ENCODE data around the gene TP73.
"Not testable (repeated sequence)": the region's sequence is repeated elsewhere in the genome, so short reads cannot be mapped to it uniquely, and the experiment has no call there.

Gene TP73

GRCh38 chr1:3618881-3619671 is 33.2 kb upstream of the TP73 start:
- peak; percentile 86 for DNase-seq (ENCODE audit: low spot score)

GRCh38 chr1:3620708-3621107 is 31.6 kb upstream of the TP73 start:
- DNase-seq (ENCODE audit: low spot score): no peak

- peak; percentile 76 for DNase-seq (ENCODE audit: low spot score)
Measured at GRCh38 chr1:3621151-3621671, 31.1 kb upstream of the TP73 start.

DNA sequence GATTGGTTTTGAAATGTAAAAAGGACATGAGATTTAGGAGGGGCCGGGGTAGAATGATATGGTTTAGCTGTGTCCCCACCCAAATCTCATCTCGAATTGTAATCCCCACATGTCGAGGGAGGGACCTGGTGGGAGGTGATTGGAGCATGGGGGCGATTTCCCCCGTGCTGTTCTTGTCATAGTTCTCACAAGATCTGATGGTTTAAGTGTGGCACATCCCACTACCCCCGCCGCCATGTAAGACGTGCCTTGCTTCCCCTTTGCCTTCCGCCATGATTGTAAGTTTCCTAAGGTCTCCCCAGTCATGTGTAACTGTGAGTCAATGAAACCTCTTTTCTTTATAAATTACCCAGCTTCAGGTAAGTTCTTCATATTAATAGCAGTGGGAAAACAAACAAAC is 30.2 kb upstream of the TP73 start:
- DNase-seq (ENCODE audit: low spot score): not testable (repeated sequence)

DNA sequence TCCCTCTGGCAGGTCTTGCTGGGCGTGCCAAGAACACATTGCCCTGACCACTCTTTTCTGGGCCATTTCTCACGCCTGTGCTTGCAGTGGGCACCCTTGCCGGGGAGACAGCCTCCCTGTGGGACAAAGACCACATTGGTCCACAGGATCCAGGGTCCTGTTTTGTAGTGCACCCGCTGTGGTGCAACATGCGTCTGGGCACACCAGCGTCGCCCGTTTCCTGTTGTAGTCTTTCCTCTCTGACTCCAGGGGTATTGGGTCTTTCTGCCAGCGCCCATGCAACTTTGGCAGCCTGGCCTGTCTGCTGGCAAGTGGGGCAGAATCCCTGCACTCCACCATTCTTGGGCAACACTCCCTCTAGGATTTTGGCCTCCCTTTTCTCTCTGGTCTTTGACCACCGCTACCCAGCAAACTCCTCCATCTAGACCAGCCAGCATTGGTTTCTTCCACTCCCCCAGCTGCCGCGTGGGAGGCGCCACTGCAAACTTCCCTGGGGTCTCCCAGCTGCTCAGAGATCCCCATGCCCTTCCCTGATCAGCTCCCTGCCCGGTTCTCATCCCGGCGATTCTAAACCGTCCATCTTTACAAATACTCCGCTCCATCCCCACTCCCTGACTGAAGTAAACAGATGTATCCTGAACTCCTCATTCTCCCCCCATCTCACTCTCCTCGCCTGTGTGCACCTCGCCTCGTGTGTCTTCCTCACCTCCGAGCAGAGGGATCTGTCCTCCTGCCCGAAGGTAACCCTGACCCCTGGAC is 28.7 kb upstream of the TP73 start:
- no peak for DNase-seq (ENCODE audit: low spot score)

GRCh38 chr1:3624200-3625136 is 27.8 kb upstream of the TP73 start, which contains the start of gene TPRG1L:
Gene TPRG1L (plus strand): TSS chr1:3625015. CDS start chr1:3625073, 58 bp downstream.
- DNase-seq (ENCODE audit: low spot score): peak; percentile 98

GRCh38 chr1:3625151-3625907 is 27.0 kb upstream of the TP73 start:
- DNase-seq (ENCODE audit: low spot score): peak; percentile 31

GRCh38 chr1:3626025-3626424 is 26.3 kb upstream of the TP73 start:
- DNase-seq (ENCODE audit: low spot score): no peak

DNA sequence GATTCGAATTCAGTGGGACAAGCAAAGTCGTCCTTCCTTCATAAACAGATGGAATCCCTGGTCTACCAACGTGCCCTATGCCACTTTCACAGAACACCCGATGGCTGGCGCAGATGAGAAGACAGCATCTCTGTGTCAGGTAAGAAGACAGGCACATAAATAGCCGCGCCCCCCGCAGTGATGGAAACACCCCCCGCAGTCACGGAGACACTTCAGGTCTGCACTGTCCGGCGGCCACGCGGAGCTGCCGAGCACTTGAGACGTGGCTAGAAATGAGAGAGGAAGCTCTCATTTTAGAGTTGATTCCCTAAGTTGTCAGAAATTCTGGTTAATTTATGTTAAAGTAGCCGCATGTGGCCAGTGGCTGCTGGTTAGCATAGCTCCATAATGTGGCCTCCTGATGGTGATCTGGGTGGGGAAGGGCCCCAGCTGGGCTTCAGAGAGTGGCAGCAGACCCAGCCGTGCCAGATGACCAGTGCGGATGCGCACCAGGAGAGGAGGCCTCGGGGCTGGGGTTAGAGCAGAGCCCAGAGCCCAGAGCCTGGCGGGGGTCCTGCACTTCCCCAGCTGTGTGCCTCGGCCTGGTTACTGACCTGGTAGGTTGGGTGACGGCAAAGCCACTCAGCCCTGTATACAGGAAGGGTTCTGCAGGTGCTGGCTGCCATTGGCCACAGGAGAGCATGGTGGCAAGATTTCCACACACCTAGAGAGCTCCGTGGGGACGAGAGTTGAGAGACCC is 24.6 kb upstream of the TP73 start:
- DNase-seq (ENCODE audit: low spot score): no peak

GRCh38 chr1:3628445-3628844 is 23.9 kb upstream of the TP73 start:
- no peak for DNase-seq (ENCODE audit: low spot score)

GRCh38 chr1:3629561-3630160 is 22.7 kb upstream of the TP73 start:
- DNase-seq (ENCODE audit: low spot score): no peak

DNA sequence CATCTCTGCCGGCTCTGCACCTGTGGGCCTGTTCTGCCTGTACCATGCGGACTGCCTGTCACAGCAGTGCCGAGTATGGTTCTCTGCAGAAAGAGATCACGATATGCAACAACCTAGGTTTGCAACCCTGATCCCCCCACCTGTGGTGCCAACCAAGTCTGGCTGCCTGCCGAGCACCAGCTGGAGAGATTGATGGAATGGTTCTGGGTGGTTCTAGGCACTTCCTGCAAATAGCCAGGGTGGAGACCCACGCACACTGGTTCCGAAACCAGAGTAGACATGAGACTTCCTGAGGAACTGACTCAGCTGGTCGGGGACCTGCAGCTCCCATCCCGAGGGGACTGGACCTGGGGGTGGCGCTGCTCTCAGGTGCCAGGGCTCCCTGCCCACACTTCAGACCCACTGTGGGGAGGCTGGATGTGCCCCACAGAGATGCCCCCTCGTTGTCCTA is 22.1 kb upstream of the TP73 start:
- no peak for DNase-seq (ENCODE audit: low spot score)

GRCh38 chr1:3630914-3631313 is 21.4 kb upstream of the TP73 start:
- DNase-seq (ENCODE audit: low spot score): no peak

GRCh38 chr1:3631320-3632260 is 20.7 kb upstream of the TP73 start:
- DNase-seq (ENCODE audit: low spot score): no peak

- no peak for DNase-seq (ENCODE audit: low spot score)
Measured at GRCh38 chr1:3632298-3632697, 20.0 kb upstream of the TP73 start.

GRCh38 chr1:3632716-3633343 is 19.5 kb upstream of the TP73 start:
- no peak for DNase-seq (ENCODE audit: low spot score)

DNA sequence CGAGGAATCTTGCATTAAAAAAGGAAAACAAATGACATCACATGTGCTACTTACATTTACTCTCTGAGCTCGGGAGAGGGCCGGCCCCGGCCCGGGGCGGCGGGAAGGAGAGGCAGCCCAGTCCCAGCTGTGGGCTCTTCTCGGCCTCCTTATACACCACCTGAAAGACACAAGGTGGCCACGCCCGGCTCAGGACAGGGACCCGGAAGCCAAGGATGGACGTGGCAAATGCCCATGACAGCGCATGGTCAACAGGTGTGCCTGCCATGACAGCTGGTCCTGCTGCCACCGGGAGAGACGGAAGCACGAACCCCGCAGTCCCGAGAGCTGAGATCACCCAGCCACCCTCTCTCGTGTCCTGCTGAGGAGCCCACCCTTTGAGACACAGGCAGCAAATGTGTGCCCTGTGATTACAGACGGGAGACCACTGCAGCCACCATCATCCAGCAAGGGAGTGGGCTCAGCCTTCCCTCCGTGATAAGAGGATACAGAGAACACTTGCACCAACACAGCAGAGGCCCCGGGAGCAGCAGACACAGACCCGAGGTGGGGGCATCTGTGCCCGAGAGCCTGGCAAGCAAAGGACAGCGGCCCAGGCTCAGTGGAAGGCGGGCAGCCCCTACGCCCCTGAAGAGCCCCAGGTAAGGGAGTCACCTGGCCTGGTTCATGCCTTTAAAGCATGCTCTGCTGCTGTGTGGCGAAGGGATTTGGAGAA is 18.8 kb upstream of the TP73 start:
- no peak for DNase-seq (ENCODE audit: low spot score)

Measured in Ammon's horn (tissue), 1 donor.